B cell (primary cell): ENCODE measurements around the gene RHPN2. TPM values are rescaled to one million over a fixed set of nuclear protein-coding genes. Genes with fewer than 3 reads are reported as not detected.

Experiments used
- ATAC-seq: fragments of 200-7000 bp; cut with Tn5 transposase; one replicate; pipeline ENCODE4 v1.10.0; 2021; ENCODE audit warnings: low read depth, mild to moderate bottlenecking, moderate number of reproducible peaks, moderate library complexity
- CTCF ChIA-PET: fragments of 350-600 bp; sonication (Branson Sonifier 250); formaldehyde crosslinking; loops from one replicate; lab custom pipeline; 2021; ENCODE audit warnings: antibody characterized with exemption, inconsistent platforms; lab: Charles Lee
- POLR2A ChIA-PET: fragments of 350-600 bp; sonication (Branson Sonifier 250); formaldehyde crosslinking; loops from one replicate; lab custom pipeline; 2021; ENCODE audit warnings: antibody characterized with exemption; lab: Charles Lee
- DNase-seq: peaks from one replicate; pipeline ENCODE4 v3.0.0; 2013
- H2AFZ ChIP-seq: 2 replicates; pipeline ENCODE4 v1.6.1; 2012; ENCODE audit warnings: mild to moderate bottlenecking, low read depth, low read length; ENCODE audit not compliant: insufficient read depth, poor library complexity, severe bottlenecking
- H3K27ac ChIP-seq, 2 donors: 1 replicate in 1 of 2; 2 replicates in 1 of 2; pipeline ENCODE4 v1.5.1; 2012 to 2013; ENCODE audit warnings: low read length in 2 of 2, mild to moderate bottlenecking in 2 of 2, moderate library complexity in 1 of 2
- H3K27me3 ChIP-seq, 4 experiments: fragments of 200-600 bp in 1 of 4; sonication (generic) in 1 of 4; replicated peaks in 1 of 4; 1 replicate in 2 of 4; 2 replicates in 2 of 4; pipeline versions ENCODE4 v1.6.1 to v1.7.0; 2013 to 2016; ENCODE audit warnings: low read length in 3 of 4, mild to moderate bottlenecking in 2 of 4, mixed read lengths in 1 of 4, moderate library complexity in 1 of 4; ENCODE audit not compliant: insufficient read depth in 4 of 4, control insufficient read depth in 3 of 4; ENCODE audit errors: control extremely low read depth in 1 of 4
- H3K36me3 ChIP-seq, 2 experiments: replicated peaks in 1 of 2; 1 replicate in 1 of 2; 2 replicates in 1 of 2; pipeline versions ENCODE4 v1.6.1 to v1.7.1; 2013; ENCODE audit warnings: low read length in 1 of 2; ENCODE audit not compliant: insufficient read depth in 2 of 2, control insufficient read depth in 1 of 2; ENCODE audit errors: control extremely low read depth in 1 of 2, extremely low read depth in 1 of 2
- H3K4me1 ChIP-seq, 2 donors: fragments of 200-600 bp in 1 of 2; sonication (generic) in 1 of 2; 1 replicate in 1 of 2; 2 replicates in 1 of 2; pipeline versions ENCODE4 v1.5.1 to v1.6.1; 2013 to 2017; ENCODE audit warnings: low read length in 2 of 2; ENCODE audit not compliant: control insufficient read depth in 2 of 2, insufficient read depth in 2 of 2
- H3K4me2 ChIP-seq: replicated peaks from 2 replicates; pipeline ENCODE3; 2012; ENCODE audit warnings: mild to moderate bottlenecking, low read depth, low read length; ENCODE audit not compliant: poor library complexity, severe bottlenecking
- H3K4me3 ChIP-seq, 5 experiments: fragments of 200-600 bp in 1 of 5; sonication (generic) in 1 of 5; 1 replicate in 3 of 5; 2 replicates in 2 of 5; pipeline versions ENCODE4 v1.5.1 to v1.7.0; 2011 to 2016; ENCODE audit warnings: low read length in 4 of 5, mild to moderate bottlenecking in 4 of 5, low read depth in 2 of 5, control low read depth in 1 of 5, moderate library complexity in 1 of 5; ENCODE audit not compliant: insufficient read depth in 1 of 5; ENCODE audit errors: control extremely low read depth in 1 of 5, extremely low read depth in 1 of 5
- H3K79me2 ChIP-seq: fragments of 200-600 bp; sonication (generic); one replicate; pipeline ENCODE4 v1.6.0; 2016; ENCODE audit warnings: low read length; ENCODE audit not compliant: control insufficient read depth, insufficient read depth
- H3K9ac ChIP-seq: fragments of 200-600 bp; sonication (generic); 2 replicates; pipeline ENCODE4 v1.6.1; 2017; ENCODE audit warnings: mild to moderate bottlenecking, low read length, moderate library complexity
- H3K9me3 ChIP-seq, 3 donors: one replicate each; pipeline versions ENCODE4 v1.6.1 to v1.7.1; 2013; ENCODE audit warnings: low read length in 2 of 3; ENCODE audit not compliant: control insufficient read depth in 2 of 3, insufficient read depth in 1 of 3; ENCODE audit errors: control extremely low read depth in 1 of 3
- H4K20me1 ChIP-seq: 2 replicates; pipeline ENCODE4 v1.6.0; 2012; ENCODE audit warnings: mild to moderate bottlenecking, low read length; ENCODE audit not compliant: insufficient read depth, control insufficient read depth, poor library complexity, severe bottlenecking
- H3K27ac Mint-ChIP-seq: one replicate; pipeline ENCODE4 v1.8.0; 2021; ENCODE audit warnings: mixed read lengths
- H3K27me3 Mint-ChIP-seq: one replicate; pipeline ENCODE4 v1.8.0; 2021; ENCODE audit warnings: mixed read lengths
- H3K4me1 Mint-ChIP-seq: one replicate; pipeline ENCODE4 v1.8.0; 2021; ENCODE audit warnings: mixed read lengths
- H3K4me3 Mint-ChIP-seq: one replicate; pipeline ENCODE4 v1.8.0; 2021; ENCODE audit warnings: mixed read lengths
- H3K9me3 Mint-ChIP-seq: one replicate; pipeline ENCODE4 v1.8.0; 2022; ENCODE audit warnings: mixed read lengths; ENCODE audit not compliant: insufficient read depth
- CTCF ChIP-seq: fragments of 200-600 bp; IDR thresholded peaks from one replicate; pipeline ENCODE4 v1.8.0; 2022; ENCODE audit warnings: antibody characterized with exemption, mild to moderate bottlenecking
- EZH2 ChIP-seq: IDR thresholded peaks from 2 replicates; pipeline ENCODE4 v1.6.1; 2012; ENCODE audit warnings: borderline replicate concordance, low read depth, mild to moderate bottlenecking, moderate library complexity, low read length; ENCODE audit not compliant: insufficient read depth, poor library complexity, severe bottlenecking
- WGBS: methylation state at CpG from one replicate; pipeline ENCODE4 v1.1.5; 2013; ENCODE audit warnings: missing lambda C conversion rate; ENCODE audit not compliant: insufficient coverage; 5-methylcytosine and 5-hydroxymethylcytosine counted together
- intact Hi-C: fragments of 100-400 bp; cut with micrococcal nuclease; formaldehyde crosslinking; loops from one replicate; pipeline ENCODE4 v1.10.0; 2022
- polyA plus RNA-seq: library from polyadenylated mRNA; depleted of rRNA; stranded (reverse); fragments of >200 nt; gene quantifications from 2 replicates; pipeline ENCODE4 v1.2.3, GENCODE V29; 2012
- total RNA-seq, 2 donors: library from RNA; stranded (reverse); fragments of 120-200 nt in 1 of 2; gene quantifications; 1 replicate in 1 of 2; 2 replicates in 1 of 2; pipeline versions ENCODE4 v1.2.3 to v1.2.4, GENCODE V29; 2013 to 2022

The RHPN2 gene
- total and polyA plus RNA-seq, 2 donors (not counting 1 experiment from before 2014, with no cell fraction given), result 4.9 to 5.5 TPM

- Histone ChIP-seq H3K79me2 (no peaks in the 10 kb centered on the region), H3K4me1 (no peaks in the 10 kb centered on the region), H3K27ac (no peak overlapping the region), H3K36me3 (peaks cover 0 to 71% of the 10 kb centered on the region in 2 experiments), H3K9ac (no peak overlapping the region), H3K27me3 (no peaks in the 10 kb centered on the region), H3K9me3 (peaks cover 0 to 3% (median 0%) of the 10 kb centered on the region in 3 donors), H3K4me3 (no peak overlapping the region), H4K20me1 (no peaks in the 10 kb centered on the region), H2AFZ (no peak overlapping the region), H3K4me2 (no peak overlapping the region)
- TF ChIP-seq EZH2, result no peak
- no peak for TF ChIP-seq CTCF
- 95% methylated on average over 11 of the region's 11 CpGs for WGBS
- Mint-ChIP-seq H3K27ac (no peak overlapping the region), H3K4me1 (no peaks in the 10 kb centered on the region), H3K27me3 (no peaks in the 10 kb centered on the region), H3K9me3 (no peaks in the 10 kb centered on the region), H3K4me3 (no peak overlapping the region)
- intact Hi-C loops, result no loop called here
- ATAC-seq (no peak), DNase-seq (no peak)
- CTCF ChIA-PET, result interaction anchor here (1.4 kb wide), 1 partner anchor 136 kb away, joined by 3 read pairs; no protein-coding TSS in a partner anchor
- POLR2A ChIA-PET, result no interaction called here
Observed at GRCh38 chr19:33111587-33111986, 46.9 kb upstream of the RHPN2 start.

- intact Hi-C loops, result no loop called here
- Histone ChIP-seq H3K36me3 (peaks cover 0 to 67% of the 10 kb centered on the region in 2 experiments), H2AFZ (no peak overlapping the region), H3K9me3 (no peaks in the 10 kb centered on the region), H3K9ac (no peak overlapping the region), H3K4me3 (no peak overlapping the region), H3K27me3 (no peaks in the 10 kb centered on the region), H4K20me1 (no peaks in the 10 kb centered on the region), H3K4me1 (no peaks in the 10 kb centered on the region), H3K27ac (no peak overlapping the region), H3K79me2 (no peaks in the 10 kb centered on the region), H3K4me2 (no peak overlapping the region)
- H3K4me3 Mint-ChIP-seq, result no peak overlapping the region
- ChIA-PET POLR2A (no interaction called here), CTCF (no interaction called here)
- no peaks in the 10 kb centered on the region for H3K9me3 Mint-ChIP-seq
- H3K27ac Mint-ChIP-seq, result no peak overlapping the region
- DNase-seq (no peak), ATAC-seq (no peak)
- 96% methylated on average over 3 of the region's 9 CpGs for WGBS
- TF ChIP-seq CTCF (no peak), EZH2 (no peak)
- no peaks in the 10 kb centered on the region for H3K27me3 Mint-ChIP-seq
- no peaks in the 10 kb centered on the region for H3K4me1 Mint-ChIP-seq
Observed at GRCh38 chr19:33110137-33110910, 45.6 kb upstream of the RHPN2 start.
